Heart right ventricle (tissue), 16 donors: ENCODE results near the gene RASSF7. TPM values are rescaled to one million over a fixed set of nuclear protein-coding genes. Genes with fewer than 3 reads are reported as not detected.
A peak's percentile ranks its signal among the peaks of the same experiment; 100 is the strongest.
"Not testable (repeated sequence)": the region's sequence is repeated elsewhere in the genome, so short reads cannot be mapped to it uniquely, and the experiment has no call there.

Experiments used
- ATAC-seq, 8 donors: fragments of 200-7000 bp; cut with Tn5 transposase; one replicate each; pipeline ENCODE4 v1.9.1; 2020; ENCODE audit warnings: mild to moderate bottlenecking in 8 of 8, moderate library complexity in 8 of 8, moderate number of reproducible peaks in 1 of 8
- DNase-seq, 2 donors: peaks; one replicate each; pipeline ENCODE4 v3.0.0-alpha.2; 2020
- H3K27ac ChIP-seq, 10 donors: fragments of 200-600 bp; sonication (generic) in 2 of 10; one replicate each; pipeline versions ENCODE4 v1.5.0 to v1.8.0; 2020 to 2022; ENCODE audit warnings: mild to moderate bottlenecking in 3 of 10
- H3K27me3 ChIP-seq, 7 donors: fragments of 200-600 bp; one replicate each; pipeline ENCODE4 v1.8.0; 2021 to 2022; ENCODE audit warnings: mild to moderate bottlenecking in 2 of 7
- H3K36me3 ChIP-seq, 9 donors: fragments of 200-600 bp; sonication (generic) in 1 of 9; one replicate each; pipeline versions ENCODE4 v1.5.0 to v1.8.0; 2020 to 2022; ENCODE audit warnings: mild to moderate bottlenecking in 2 of 9
- H3K4me1 ChIP-seq, 9 donors: fragments of 200-600 bp; sonication (generic) in 1 of 9; one replicate each; pipeline versions ENCODE4 v1.5.0 to v1.8.0; 2020 to 2022; ENCODE audit warnings: mild to moderate bottlenecking in 4 of 9
- H3K4me3 ChIP-seq, 10 donors: fragments of 200-600 bp; sonication (generic) in 2 of 10; one replicate each; pipeline versions ENCODE4 v1.5.0 to v1.8.0; 2020 to 2022; ENCODE audit warnings: mild to moderate bottlenecking in 7 of 10, moderate library complexity in 2 of 10
- H3K9me3 ChIP-seq, 11 donors: fragments of 200-600 bp in 10 of 11; sonication (generic) in 2 of 11; one replicate each; pipeline versions ENCODE4 v1.5.0 to v1.8.0; 2013 to 2022; ENCODE audit warnings: mild to moderate bottlenecking in 2 of 11, control low read depth in 1 of 11, moderate library complexity in 1 of 11
- CTCF ChIP-seq, 9 donors: fragments of 200-600 bp; sonication (generic) in 2 of 9; IDR thresholded peaks; one replicate each; pipeline versions ENCODE4 v1.5.0 to v1.8.0; 2021 to 2022; ENCODE audit warnings: antibody characterized with exemption in 9 of 9, mild to moderate bottlenecking in 5 of 9, moderate library complexity in 1 of 9
- WGBS, 2 donors: extraction: QIAGEN DNeasy Blood & Tissue Kit; methylation state at CpG; one replicate each; pipeline ENCODE4 v1.1.7; 2013; ENCODE audit warnings: inconsistent platforms in 1 of 2; 5-methylcytosine and 5-hydroxymethylcytosine counted together
- intact Hi-C, 10 donors: fragments of 100-400 bp; cut with DNase I; formaldehyde crosslinking; loops; one replicate each; pipeline versions ENCODE4 v1.11.1 to v1.14.2; 2022
- polyA plus RNA-seq, 2 donors: library from polyadenylated mRNA; stranded (reverse); fragments of 200-250 nt; gene quantifications; one replicate each; pipeline ENCODE4 v1.2.3, GENCODE V29; 2013
- total RNA-seq, 10 donors: library from RNA; stranded (reverse); fragmentation: NEBNext Ultra II Directional in 3 of 10; extraction: Animal tissue kit (Norgen Biotek cat#: 25700) in 3 of 10; gene quantifications; one replicate each; pipeline versions ENCODE4 v1.2.1 to v1.2.4, GENCODE V29; 2021 to 2023
- donor health status: Arrhythmogenic right ventricular cardiomyopathy.
- donor health status: ischemic (EF 13 %, LVEDD 7.1; RV severe dilation, severe dysfunction).
- donor health status: healthy with polysubstance abuse.
- donor health status: DM: no; HTN: yes; CAD: no.
- donor health status: DM: no; HTN: no; CAD: no.
- donor health status: ischemic (EF 25% LVEDD 6.9; RV normal size, moderate dysfunction).
- donor health status: ischemic (EF 25% LVEDD 5.7; RV mildly dilated, moderate dysfunction).
- donor health status: healthy.
- donor health status: DM: yes; HTN: yes; CAD: no.
- donor health status: Ischemic cardiomyopathy.
- donor health status: ischemic (EF 35%, LVEDD 5.7; RV mildly dilated, moderate dysfunction).
- donor health status: nonischemic (EF 11% LVEDD 7.7; RV severe dilation, severe dysfunction).
- donor health status: DM: yes; HTN: yes; CAD: no.
- donor health status: PGD.
- donor health status: ischemic (EF 29% LVEDD 5.4; RV normal size, mild dysfunction).
- donor health status: nonischemic (EF 23%, LVEDD 6.1; RV moderate dilation, normal function).

The RASSF7 gene
- total and polyA plus RNA-seq, 12 donors, result 0.96 to 14.2 (median 2.3) TPM

GRCh38 chr11:515131-515530 is 45.6 kb upstream of the RASSF7 start:
- no peak for DNase-seq
- intact Hi-C loops, result loop anchor here in 5 of 10 donors (5.0 to 10.0 kb wide), 5 partner anchors 60 to 120 kb away; partner anchors contain the start of genes PHRF1 (in 1 of the 5) and PKP3 (in 1 of the 5)
- WGBS, 2 donors, result 93 to 95% methylated on average over 6 of the region's 6 CpGs

DNA sequence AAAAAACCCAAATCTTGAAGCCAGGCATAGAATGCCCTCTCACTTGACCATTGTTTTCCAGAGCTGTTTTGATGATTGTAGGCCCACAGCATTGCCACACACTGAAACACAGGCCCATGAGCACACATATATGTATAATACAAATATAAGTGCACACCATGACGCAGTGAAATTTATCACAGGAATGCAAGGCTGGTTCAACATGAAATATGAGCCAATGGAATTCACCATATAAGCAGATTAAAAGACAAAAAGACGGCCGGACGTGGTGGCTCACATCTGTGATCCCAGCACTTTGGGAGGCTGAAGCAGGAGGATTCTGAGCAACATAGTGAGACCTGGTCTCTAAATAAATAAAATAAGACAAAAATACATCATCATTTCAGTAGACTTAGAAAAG is 44.4 kb upstream of the RASSF7 start:
- ATAC-seq (no peak), DNase-seq (no peak)
- Histone ChIP-seq H3K27me3 (no peaks in the 10 kb centered on the region), H3K4me1 (peaks cover 0 to 11% (median 5%) of the 10 kb centered on the region in 9 donors), H3K4me3 (no peak overlapping the region), H3K9me3 (peaks cover 0 to 14% (median 0%) of the 10 kb centered on the region in 11 donors), H3K27ac (no peak overlapping the region), H3K36me3 (peaks cover 0 to 42% (median 0%) of the 10 kb centered on the region in 9 donors)
- intact Hi-C loops, result loop anchor here in 5 of 10 donors (5.0 to 10.0 kb wide), 5 partner anchors 58 to 122 kb away; partner anchors contain the start of genes PHRF1 (in 1 of the 5) and PKP3 (in 1 of the 5)
- WGBS, 2 donors, result 96 to 97% methylated on average over 4 of the region's 4 CpGs
- no peak for TF ChIP-seq CTCF (IDR thresholded peaks at IDR 0.05)

More at GRCh38 chr11:515131-515530, 45.6 kb upstream of the RASSF7 start:
- no peak overlapping the region for H3K4me3 ChIP-seq
- no peak overlapping the region for H3K27ac ChIP-seq
- no peaks in the 10 kb centered on the region for H3K27me3 ChIP-seq
- H3K4me1 ChIP-seq, result peaks cover 0 to 11% (median 5%) of the 10 kb centered on the region in 9 donors
- no peak for TF ChIP-seq CTCF (IDR thresholded peaks at IDR 0.05)
- peaks cover 0 to 53% (median 0%) of the 10 kb centered on the region in 9 donors for H3K36me3 ChIP-seq
- no peak for ATAC-seq
- peaks cover 0 to 14% (median 0%) of the 10 kb centered on the region in 11 donors for H3K9me3 ChIP-seq

GRCh38 chr11:516918-517685 is 43.7 kb upstream of the RASSF7 start:
- intact Hi-C loops, result loop anchor here in 5 of 10 donors (5.0 to 10.0 kb wide), 5 partner anchors 58 to 122 kb away; partner anchors contain the start of genes PHRF1 (in 1 of the 5) and PKP3 (in 1 of the 5)
- not testable (repeated sequence) for H3K27me3 ChIP-seq, DNase-seq, H3K4me3 ChIP-seq, H3K27ac ChIP-seq
- peaks cover 0 to 35% (median 0%) of the 10 kb centered on the region in 9 donors for H3K36me3 ChIP-seq
- peak in 1 of 8 donors; percentile 7 for ATAC-seq
- peaks cover 0 to 14% (median 0%) of the 10 kb centered on the region in 11 donors for H3K9me3 ChIP-seq
- 97 to 98% methylated on average over 43 of the region's 43 CpGs for WGBS, 2 donors
- peaks cover 0 to 11% (median 5%) of the 10 kb centered on the region in 9 donors for H3K4me1 ChIP-seq

GRCh38 chr11:518463-519202 is 42.1 kb upstream of the RASSF7 start:
- peak in 8 of 9 donors; percentile 98 to 100 (median 100) for TF ChIP-seq CTCF (IDR thresholded peaks at IDR 0.05)
- peak overlapping the region in 9 of 10 donors; percentile 64 to 90 (median 79) for H3K27ac ChIP-seq
- H3K9me3 ChIP-seq, result peaks cover 0 to 14% (median 0%) of the 10 kb centered on the region in 11 donors
- intact Hi-C loops, result loop anchor here in 7 of 10 donors (1.0 to 10.0 kb wide), 7 partner anchors 56 to 124 kb away; partner anchors contain the start of genes PHRF1 (in 1 of the 7) and PKP3 (in 1 of the 7)
- 7 to 8% methylated on average over 73 to 74 of the region's 74 CpGs for WGBS, 2 donors
- no peaks in the 10 kb centered on the region for H3K27me3 ChIP-seq
- H3K4me1 ChIP-seq, result peaks cover 0 to 11% (median 5%) of the 10 kb centered on the region in 9 donors
- H3K4me3 ChIP-seq, result peak overlapping the region in 8 of 10 donors; percentile 6 to 43 (median 32)
- peak; percentile 88 to 89 for DNase-seq
- peak; percentile 96 to 98 (median 97) for ATAC-seq
- H3K36me3 ChIP-seq, result peaks cover 0 to 20% (median 0%) of the 10 kb centered on the region in 9 donors
